HEK293 (cell line): Measurements from ENCODE around the gene RBM39.
A peak's percentile ranks its signal among the peaks of the same experiment; 100 is the strongest.

Source experiments
- CTCF ChIA-PET: fragments of 350-600 bp; formaldehyde crosslinking; extraction: SDS; loops from one replicate; lab custom pipeline; 2021; ENCODE audit warnings: antibody characterized with exemption; lab: Yijun Ruan, JAX
- POLR2A ChIA-PET: fragments of 300-600 bp; formaldehyde crosslinking; extraction: SDS; loops from one replicate; lab custom pipeline; 2020; ENCODE audit warnings: antibody characterized with exemption, inconsistent platforms; lab: Yijun Ruan, JAX
- H3K27ac ChIP-seq: fragments of 200-500 bp; sonication (Bioruptor generic); 2 replicates; pipeline ENCODE4 v1.5.1; 2014; ENCODE audit warnings: low read depth, low read length, control low read depth, inconsistent platforms; ENCODE audit errors: extremely low read depth
- H3K36me3 ChIP-seq, 2 experiments: fragments of 200-500 bp in 1 of 2; sonication (Bioruptor generic) in 1 of 2; 1 replicate in 1 of 2; 2 replicates in 1 of 2; pipeline ENCODE4 v1.5.1; 2014 to 2017; ENCODE audit warnings: inconsistent platforms in 2 of 2, low read length in 2 of 2; ENCODE audit not compliant: control insufficient read depth in 2 of 2, insufficient read depth in 1 of 2
- H3K4me1 ChIP-seq: fragments of 200-500 bp; sonication (Bioruptor generic); 2 replicates; pipeline ENCODE4 v1.5.1; 2014; ENCODE audit warnings: mild to moderate bottlenecking, low read length, inconsistent platforms; ENCODE audit not compliant: control insufficient read depth, insufficient read depth
- H3K4me3 ChIP-seq: 2 replicates; pipeline ENCODE4 v1.5.1; 2011; ENCODE audit warnings: low read depth, mild to moderate bottlenecking, control low read depth, low read length, moderate library complexity
- H3K9me3 ChIP-seq: fragments of 200-500 bp; sonication (Bioruptor generic); 2 replicates; pipeline ENCODE4 v1.5.1; 2014; ENCODE audit warnings: low read depth, low read length, inconsistent platforms; ENCODE audit not compliant: control insufficient read depth, insufficient read depth
- GLI2 ChIP-seq: fragments of 450-650 bp; formaldehyde crosslinking; IDR thresholded peaks from 2 replicates; pipeline ENCODE4; 2017; ENCODE audit warnings: missing biosample characterization, missing genetic modification characterization, low read depth, borderline replicate concordance
- SETDB1 ChIP-seq: IDR thresholded peaks from one replicate; pipeline ENCODE4 v1.6.1; 2017; ENCODE audit warnings: mild to moderate bottlenecking, low read length, moderate library complexity, mixed read lengths; ENCODE audit not compliant: insufficient read length
- TCF7L2 ChIP-seq: IDR thresholded peaks from 2 replicates; pipeline ENCODE4 v1.6.1; 2011; ENCODE audit warnings: low read depth, mild to moderate bottlenecking, inconsistent platforms, low read length, moderate library complexity, borderline replicate concordance
- ZBTB21 ChIP-seq: fragments of 450-650 bp; formaldehyde crosslinking; IDR thresholded peaks from 2 replicates; pipeline ENCODE4 v1.5.1; 2017; ENCODE audit warnings: missing biosample characterization, missing genetic modification characterization
- ZEB2 ChIP-seq: fragments of 450-650 bp; formaldehyde crosslinking; IDR thresholded peaks from 2 replicates; pipeline ENCODE4 v1.5.1; 2016; ENCODE audit warnings: missing biosample characterization, missing genetic modification characterization
- ZNF175 ChIP-seq: fragments of 450-650 bp; formaldehyde crosslinking; IDR thresholded peaks from 2 replicates; pipeline ENCODE4 v1.5.1; 2016; ENCODE audit warnings: missing biosample characterization, missing genetic modification characterization
- ZNF366 ChIP-seq: fragments of 450-650 bp; formaldehyde crosslinking; conservative IDR thresholded peaks from 2 replicates; pipeline ENCODE4 v1.5.1; 2016; ENCODE audit warnings: missing biosample characterization, missing genetic modification characterization
- ZNF549 ChIP-seq: fragments of 450-650 bp; IDR thresholded peaks from 2 replicates; pipeline ENCODE4 v1.5.1; 2018; ENCODE audit warnings: missing biosample characterization, missing genetic modification characterization, mild to moderate bottlenecking, inconsistent platforms, moderate library complexity
- ZSCAN18 ChIP-seq: fragments of 450-650 bp; formaldehyde crosslinking; IDR thresholded peaks from 2 replicates; pipeline ENCODE4 v1.5.1; 2016; ENCODE audit warnings: missing biosample characterization, missing genetic modification characterization
- ZSCAN4 ChIP-seq: fragments of 450-650 bp; formaldehyde crosslinking; IDR thresholded peaks from 2 replicates; pipeline ENCODE4 v1.5.1; 2017; ENCODE audit warnings: missing biosample characterization, missing genetic modification characterization
- TF ChIP-seq, protein P1 (sequence below): fragments of 450-650 bp; formaldehyde crosslinking; IDR thresholded peaks from 2 replicates; pipeline ENCODE4 v1.5.1; 2016; ENCODE audit warnings: missing biosample characterization, missing genetic modification characterization, borderline replicate concordance
- TF ChIP-seq, protein P2 (sequence below): fragments of 450-650 bp; IDR thresholded peaks from 2 replicates; pipeline ENCODE4 v1.5.1; 2018; ENCODE audit warnings: missing biosample characterization, missing genetic modification characterization
- TF ChIP-seq, protein P3 (sequence below): fragments of 450-650 bp; formaldehyde crosslinking; IDR thresholded peaks from 2 replicates; pipeline ENCODE4 v1.5.1; 2016; ENCODE audit warnings: missing biosample characterization, missing genetic modification characterization

RBM39 gene

GRCh38 chr20:35715652-35716051 is 26.4 kb downstream of the RBM39 start:
- H3K9me3 ChIP-seq, result no peaks in the 10 kb centered on the region
- ChIA-PET POLR2A (interaction anchor here (0.6 kb wide), 1 partner anchor 21 kb away, joined by 3 read pairs; no protein-coding TSS in a partner anchor), CTCF (interaction anchor here (0.8 kb wide), 1 partner anchor 239 kb away, joined by 3 read pairs; the partner anchor contains the start of gene SCAND1)
- no peak overlapping the region for H3K4me3 ChIP-seq
- H3K36me3 ChIP-seq, result peaks cover 92 to 97% of the 10 kb centered on the region in 2 experiments
- no peak overlapping the region for H3K27ac ChIP-seq
- TF ChIP-seq, protein P1, sequence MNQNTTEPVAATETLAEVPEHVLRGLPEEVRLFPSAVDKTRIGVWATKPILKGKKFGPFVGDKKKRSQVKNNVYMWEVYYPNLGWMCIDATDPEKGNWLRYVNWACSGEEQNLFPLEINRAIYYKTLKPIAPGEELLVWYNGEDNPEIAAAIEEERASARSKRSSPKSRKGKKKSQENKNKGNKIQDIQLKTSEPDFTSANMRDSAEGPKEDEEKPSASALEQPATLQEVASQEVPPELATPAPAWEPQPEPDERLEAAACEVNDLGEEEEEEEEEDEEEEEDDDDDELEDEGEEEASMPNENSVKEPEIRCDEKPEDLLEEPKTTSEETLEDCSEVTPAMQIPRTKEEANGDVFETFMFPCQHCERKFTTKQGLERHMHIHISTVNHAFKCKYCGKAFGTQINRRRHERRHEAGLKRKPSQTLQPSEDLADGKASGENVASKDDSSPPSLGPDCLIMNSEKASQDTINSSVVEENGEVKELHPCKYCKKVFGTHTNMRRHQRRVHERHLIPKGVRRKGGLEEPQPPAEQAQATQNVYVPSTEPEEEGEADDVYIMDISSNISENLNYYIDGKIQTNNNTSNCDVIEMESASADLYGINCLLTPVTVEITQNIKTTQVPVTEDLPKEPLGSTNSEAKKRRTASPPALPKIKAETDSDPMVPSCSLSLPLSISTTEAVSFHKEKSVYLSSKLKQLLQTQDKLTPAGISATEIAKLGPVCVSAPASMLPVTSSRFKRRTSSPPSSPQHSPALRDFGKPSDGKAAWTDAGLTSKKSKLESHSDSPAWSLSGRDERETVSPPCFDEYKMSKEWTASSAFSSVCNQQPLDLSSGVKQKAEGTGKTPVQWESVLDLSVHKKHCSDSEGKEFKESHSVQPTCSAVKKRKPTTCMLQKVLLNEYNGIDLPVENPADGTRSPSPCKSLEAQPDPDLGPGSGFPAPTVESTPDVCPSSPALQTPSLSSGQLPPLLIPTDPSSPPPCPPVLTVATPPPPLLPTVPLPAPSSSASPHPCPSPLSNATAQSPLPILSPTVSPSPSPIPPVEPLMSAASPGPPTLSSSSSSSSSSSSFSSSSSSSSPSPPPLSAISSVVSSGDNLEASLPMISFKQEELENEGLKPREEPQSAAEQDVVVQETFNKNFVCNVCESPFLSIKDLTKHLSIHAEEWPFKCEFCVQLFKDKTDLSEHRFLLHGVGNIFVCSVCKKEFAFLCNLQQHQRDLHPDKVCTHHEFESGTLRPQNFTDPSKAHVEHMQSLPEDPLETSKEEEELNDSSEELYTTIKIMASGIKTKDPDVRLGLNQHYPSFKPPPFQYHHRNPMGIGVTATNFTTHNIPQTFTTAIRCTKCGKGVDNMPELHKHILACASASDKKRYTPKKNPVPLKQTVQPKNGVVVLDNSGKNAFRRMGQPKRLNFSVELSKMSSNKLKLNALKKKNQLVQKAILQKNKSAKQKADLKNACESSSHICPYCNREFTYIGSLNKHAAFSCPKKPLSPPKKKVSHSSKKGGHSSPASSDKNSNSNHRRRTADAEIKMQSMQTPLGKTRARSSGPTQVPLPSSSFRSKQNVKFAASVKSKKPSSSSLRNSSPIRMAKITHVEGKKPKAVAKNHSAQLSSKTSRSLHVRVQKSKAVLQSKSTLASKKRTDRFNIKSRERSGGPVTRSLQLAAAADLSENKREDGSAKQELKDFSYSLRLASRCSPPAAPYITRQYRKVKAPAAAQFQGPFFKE (tag by site-specific recombination), result no peak
- TF ChIP-seq, protein P2, sequence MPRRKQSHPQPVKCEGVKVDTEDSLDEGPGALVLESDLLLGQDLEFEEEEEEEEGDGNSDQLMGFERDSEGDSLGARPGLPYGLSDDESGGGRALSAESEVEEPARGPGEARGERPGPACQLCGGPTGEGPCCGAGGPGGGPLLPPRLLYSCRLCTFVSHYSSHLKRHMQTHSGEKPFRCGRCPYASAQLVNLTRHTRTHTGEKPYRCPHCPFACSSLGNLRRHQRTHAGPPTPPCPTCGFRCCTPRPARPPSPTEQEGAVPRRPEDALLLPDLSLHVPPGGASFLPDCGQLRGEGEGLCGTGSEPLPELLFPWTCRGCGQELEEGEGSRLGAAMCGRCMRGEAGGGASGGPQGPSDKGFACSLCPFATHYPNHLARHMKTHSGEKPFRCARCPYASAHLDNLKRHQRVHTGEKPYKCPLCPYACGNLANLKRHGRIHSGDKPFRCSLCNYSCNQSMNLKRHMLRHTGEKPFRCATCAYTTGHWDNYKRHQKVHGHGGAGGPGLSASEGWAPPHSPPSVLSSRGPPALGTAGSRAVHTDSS (tag by site-specific recombination), result peak; percentile 60; the same call in 1 of the 2 replicates
- TF ChIP-seq ZNF366 (tag by site-specific recombination) (peak; percentile 19; the same call in 1 of the 2 replicates), TCF7L2 (no peak), SETDB1 (no peak), ZSCAN18 (tag by site-specific recombination) (no peak)
- peaks cover 4% of the 10 kb centered on the region for H3K4me1 ChIP-seq

DNA sequence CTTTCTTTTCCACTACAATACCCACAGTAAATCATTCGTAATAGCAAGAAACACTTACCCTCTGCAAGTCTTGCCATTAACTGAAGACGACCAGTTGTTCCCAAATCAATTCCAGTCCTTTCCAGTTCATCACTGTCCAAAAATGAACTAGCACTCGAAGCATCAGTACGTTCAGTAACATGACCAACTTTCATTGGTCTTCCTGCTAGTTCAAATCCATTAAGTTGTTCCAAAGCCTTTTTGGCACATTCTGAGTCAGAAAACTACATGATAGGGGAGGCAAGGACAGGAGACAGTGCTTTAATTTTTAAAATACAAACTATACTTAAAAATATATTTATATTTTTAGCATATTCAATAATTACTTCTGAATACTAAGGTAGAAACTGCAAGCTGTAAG is 27.9 kb downstream of the RBM39 start:
- no peaks in the 10 kb centered on the region for H3K9me3 ChIP-seq
- TF ChIP-seq, protein P3, sequence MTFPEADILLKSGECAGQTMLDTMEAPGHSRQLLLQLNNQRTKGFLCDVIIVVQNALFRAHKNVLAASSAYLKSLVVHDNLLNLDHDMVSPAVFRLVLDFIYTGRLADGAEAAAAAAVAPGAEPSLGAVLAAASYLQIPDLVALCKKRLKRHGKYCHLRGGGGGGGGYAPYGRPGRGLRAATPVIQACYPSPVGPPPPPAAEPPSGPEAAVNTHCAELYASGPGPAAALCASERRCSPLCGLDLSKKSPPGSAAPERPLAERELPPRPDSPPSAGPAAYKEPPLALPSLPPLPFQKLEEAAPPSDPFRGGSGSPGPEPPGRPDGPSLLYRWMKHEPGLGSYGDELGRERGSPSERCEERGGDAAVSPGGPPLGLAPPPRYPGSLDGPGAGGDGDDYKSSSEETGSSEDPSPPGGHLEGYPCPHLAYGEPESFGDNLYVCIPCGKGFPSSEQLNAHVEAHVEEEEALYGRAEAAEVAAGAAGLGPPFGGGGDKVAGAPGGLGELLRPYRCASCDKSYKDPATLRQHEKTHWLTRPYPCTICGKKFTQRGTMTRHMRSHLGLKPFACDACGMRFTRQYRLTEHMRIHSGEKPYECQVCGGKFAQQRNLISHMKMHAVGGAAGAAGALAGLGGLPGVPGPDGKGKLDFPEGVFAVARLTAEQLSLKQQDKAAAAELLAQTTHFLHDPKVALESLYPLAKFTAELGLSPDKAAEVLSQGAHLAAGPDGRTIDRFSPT (tag by site-specific recombination), result no peak
- TF ChIP-seq GLI2 (tag by site-specific recombination), result no peak
- no peak for TF ChIP-seq ZEB2 (tag by site-specific recombination)
- no peak for TF ChIP-seq ZBTB21 (tag by site-specific recombination)
- no peak for TF ChIP-seq ZNF549
- no peak for TF ChIP-seq ZNF175 (tag by site-specific recombination)
- no peak for TF ChIP-seq ZSCAN4 (tag by site-specific recombination)
- peaks cover 4% of the 10 kb centered on the region for H3K4me1 ChIP-seq
- ChIA-PET POLR2A (interaction anchor here (0.6 to 2.3 kb wide), 5 partner anchors 10 to 28 kb away, joined by 3 to 8 read pairs (median 4); partner anchors contain the start of gene RBM39), CTCF (interaction anchor here (0.6 kb wide), 1 partner anchor 210 kb away, joined by 3 read pairs; no protein-coding TSS in a partner anchor)
- H3K4me3 ChIP-seq, result no peak overlapping the region
- no peak overlapping the region for H3K27ac ChIP-seq
- peaks cover 80 to 97% of the 10 kb centered on the region in 2 experiments for H3K36me3 ChIP-seq
